HuH-7.5 (cell line): Measurements from ENCODE around the gene LRRC56.

Experiments
- DNase-seq: peaks from one replicate; pipeline ENCODE4 v3.0.0; 2011; ENCODE audit warnings: low spot score

LRRC56 gene

GRCh38 chr11:540583-541432 is 3.5 kb downstream of the LRRC56 start:
- no peak for DNase-seq

DNA sequence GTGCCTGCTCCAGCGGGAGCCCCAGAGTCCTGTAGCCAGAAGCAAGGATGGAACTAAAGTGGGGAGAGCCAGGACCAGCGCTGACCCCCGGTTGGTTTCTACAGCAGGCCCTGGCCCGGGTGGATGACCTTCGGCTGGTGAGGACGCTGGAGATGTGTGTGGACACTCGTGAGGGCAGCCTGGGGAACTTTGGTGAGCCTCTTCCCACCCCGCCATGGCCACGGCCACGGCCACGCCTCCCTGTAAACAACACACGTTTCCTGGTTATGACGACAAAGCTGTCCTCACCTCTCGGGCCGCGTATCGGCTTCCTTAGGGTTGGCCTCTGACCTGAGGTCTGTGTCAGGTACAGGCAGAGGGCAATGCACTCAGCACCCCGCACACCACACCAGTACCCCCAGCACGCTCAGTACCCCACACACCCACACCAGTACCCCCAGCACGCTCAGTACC is 4.1 kb downstream of the LRRC56 start:
- no peak for DNase-seq

DNA sequence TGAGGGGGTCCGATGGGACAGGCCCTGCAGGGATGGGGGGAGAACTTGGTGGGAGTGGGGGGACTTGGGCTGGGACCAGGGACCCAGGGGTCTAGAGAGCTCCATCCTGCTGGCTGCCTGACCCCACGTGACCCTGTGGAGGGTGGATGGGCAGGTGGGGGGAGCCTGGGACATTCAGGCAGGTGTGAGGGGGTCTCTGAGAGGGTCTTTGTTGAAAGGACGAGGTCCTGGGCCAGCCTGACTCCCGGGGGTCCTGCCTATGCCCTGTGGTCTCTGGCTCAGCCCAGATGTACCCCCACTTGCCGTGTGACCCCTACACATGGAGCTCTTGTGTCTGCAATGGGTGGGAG is 7.5 kb downstream of the LRRC56 start:
- no peak for DNase-seq

DNA sequence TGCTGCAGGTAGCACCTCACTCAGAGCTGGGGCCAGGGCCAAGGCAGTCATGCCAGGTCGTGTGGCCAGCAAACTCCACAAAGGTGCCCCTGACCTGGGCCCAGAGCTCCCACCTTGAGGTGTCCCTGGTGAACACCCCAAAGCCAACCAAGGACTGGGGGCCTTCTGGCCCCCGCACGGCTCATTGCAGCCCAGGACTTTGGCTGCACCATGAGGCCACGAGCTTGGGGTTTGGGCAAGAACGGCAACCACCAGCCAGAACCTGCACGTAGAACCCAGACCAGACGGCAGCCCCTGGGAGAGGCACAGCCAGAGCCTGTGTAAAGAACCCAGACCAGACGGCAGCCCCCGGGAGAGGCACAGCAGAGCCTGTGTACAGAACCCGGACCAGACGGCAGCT is 7.8 kb downstream of the LRRC56 start:
- DNase-seq: no peak

DNA sequence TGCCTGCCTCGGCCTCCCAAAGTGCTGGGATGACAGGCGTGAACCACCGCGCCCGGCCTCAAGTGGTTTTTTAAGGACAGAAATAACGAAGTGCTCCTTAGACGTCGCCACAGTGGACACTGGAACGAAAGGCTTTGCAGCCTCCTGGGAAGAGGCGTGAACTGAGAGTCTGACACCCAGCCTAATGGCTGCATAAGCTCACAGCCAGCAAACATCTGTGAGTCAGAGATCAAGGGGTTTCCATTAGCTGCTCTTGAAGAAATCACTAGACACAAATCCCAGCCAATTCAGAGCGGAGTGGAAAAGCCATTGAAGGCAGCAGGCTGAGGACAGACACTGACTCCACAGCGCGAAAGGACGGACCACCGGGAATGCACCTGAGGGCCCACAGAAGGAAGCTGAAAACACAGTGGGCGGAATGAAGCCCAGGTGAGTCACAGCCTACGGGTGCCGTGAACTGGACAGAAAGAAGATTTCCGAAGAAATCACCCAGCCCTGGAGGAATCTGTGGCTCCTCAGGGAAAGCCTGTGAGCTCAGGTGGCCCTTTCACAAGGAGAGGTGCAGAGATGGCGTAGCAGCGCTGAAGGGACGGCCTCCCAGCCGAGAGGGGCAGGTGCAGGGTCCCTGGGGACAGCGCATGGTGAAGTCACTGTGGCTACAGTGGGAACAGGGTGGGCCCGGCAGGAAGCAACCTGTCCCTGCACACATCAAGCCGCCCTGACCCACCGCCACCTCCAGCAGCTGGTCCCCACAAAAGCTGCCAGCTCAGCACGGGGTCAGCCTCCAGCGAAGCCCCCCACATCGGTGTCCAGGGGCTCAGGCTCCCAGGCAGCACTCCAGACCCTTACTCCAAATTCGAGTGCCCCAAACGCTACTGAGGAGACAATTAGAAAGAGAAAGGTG is 11.6 kb downstream of the LRRC56 start:
- no peak for DNase-seq

GRCh38 chr11:550021-550745 is 12.9 kb downstream of the LRRC56 start:
- DNase-seq: no peak

- no peak for DNase-seq
Measured at GRCh38 chr11:550746-551085, 13.4 kb downstream of the LRRC56 start.

GRCh38 chr11:551131-551530 is 13.8 kb downstream of the LRRC56 start:
- no peak for DNase-seq

GRCh38 chr11:551596-551995 is 14.3 kb downstream of the LRRC56 start:
- no peak for DNase-seq

- DNase-seq: no peak
Measured at GRCh38 chr11:553083-553987, 16.0 kb downstream of the LRRC56 start.

GRCh38 chr11:553988-554340 is 16.6 kb downstream of the LRRC56 start:
- no peak for DNase-seq

GRCh38 chr11:554428-555226 is 17.3 kb downstream of the LRRC56 start:
- peak; percentile 92 for DNase-seq

DNA sequence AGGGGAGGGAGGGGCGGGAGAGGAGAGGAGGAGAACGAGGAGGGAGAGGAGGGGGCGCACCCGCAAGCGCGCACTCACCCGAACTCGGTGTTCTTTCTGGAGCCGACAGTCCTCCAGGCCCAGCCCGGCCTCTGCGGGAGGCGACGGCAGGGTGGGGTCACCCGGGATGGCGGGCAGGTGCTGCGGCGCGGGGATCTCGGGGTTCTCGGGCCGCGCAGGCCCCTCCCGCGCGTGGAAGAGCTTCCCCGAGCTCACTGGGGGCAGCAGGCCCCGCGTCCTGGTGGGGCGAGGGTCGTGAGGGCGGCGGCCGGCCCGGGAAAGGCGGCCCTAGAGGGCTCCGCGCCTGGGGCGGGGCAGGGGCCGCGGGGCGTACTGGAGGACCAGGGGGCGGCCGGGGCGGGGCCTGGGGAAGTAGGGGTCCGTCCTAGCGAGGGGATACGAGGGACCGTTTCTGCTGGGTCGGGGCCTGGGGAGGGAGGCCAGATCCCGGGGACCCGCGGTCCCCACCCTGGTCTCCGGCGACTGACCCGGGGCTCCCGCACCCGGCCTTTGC is 18.0 kb downstream of the LRRC56 start:
- no peak for DNase-seq

- DNase-seq: no peak
Measured at GRCh38 chr11:555780-556661, 18.7 kb downstream of the LRRC56 start.

GRCh38 chr11:556662-557256 is 19.4 kb downstream of the LRRC56 start:
- DNase-seq: no peak

GRCh38 chr11:557328-558132 is 20.2 kb downstream of the LRRC56 start:
- no peak for DNase-seq

DNA sequence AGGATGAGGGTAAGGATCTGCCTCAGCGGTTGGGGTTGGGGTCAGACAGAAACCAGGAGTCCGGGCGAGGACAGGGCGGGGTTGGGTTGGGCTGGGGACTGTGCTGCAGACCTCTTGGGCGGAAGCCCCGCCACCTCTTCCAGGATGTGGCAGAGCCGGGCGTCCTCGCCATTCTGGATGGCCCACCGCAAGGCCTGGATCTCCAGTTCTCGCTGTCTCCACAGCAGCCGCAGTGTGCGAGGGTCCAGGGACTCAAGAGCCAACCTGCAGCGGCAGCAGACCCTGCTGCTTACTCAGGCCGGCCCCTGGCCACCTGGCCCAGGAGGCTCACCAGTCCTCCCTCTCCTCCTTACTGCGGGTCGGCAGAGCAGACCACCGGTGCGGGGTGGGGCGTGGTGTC is 21.2 kb downstream of the LRRC56 start:
- DNase-seq: no peak

- DNase-seq: no peak
Measured at GRCh38 chr11:559020-559620, 21.8 kb downstream of the LRRC56 start.
